T-helper 9 cell (primary cell): ENCODE data around the gene LRRC66.

ENCODE experiments used
- DNase-seq: peaks from one replicate; pipeline ENCODE4 v3.0.0-alpha.2; 2020

Gene LRRC66

GRCh38 chr4:52006887-52007286 is 13.3 kb downstream of the LRRC66 start:
- no peak for DNase-seq

- no peak for DNase-seq
Observed at GRCh38 chr4:52005604-52006273, 14.4 kb downstream of the LRRC66 start.

GRCh38 chr4:52004414-52004813 is 15.7 kb downstream of the LRRC66 start:
- no peak for DNase-seq

GRCh38 chr4:52001616-52002015 is 18.5 kb downstream of the LRRC66 start:
- no peak for DNase-seq

DNA sequence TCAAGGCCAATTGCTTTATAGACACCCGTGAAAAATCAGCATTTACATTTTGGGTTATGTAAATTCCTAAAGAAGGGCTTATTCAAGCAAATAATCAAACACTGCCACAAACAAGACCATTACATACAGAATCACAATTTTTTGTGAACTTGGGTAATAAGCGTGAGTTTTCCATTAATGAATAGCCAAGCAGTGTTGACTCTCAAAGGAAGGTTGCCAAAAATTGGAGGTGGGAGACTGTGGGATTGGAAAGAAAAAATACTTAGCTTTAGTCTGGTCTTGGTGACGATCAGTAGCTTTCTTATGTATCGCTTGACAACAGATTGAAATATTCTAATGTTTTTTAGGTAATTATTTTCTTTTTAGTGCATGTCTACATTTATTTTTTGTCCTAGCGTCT is 20.9 kb downstream of the LRRC66 start:
- no peak for DNase-seq

- no peak for DNase-seq
Observed at GRCh38 chr4:51998837-51999236, 21.3 kb downstream of the LRRC66 start.

DNA sequence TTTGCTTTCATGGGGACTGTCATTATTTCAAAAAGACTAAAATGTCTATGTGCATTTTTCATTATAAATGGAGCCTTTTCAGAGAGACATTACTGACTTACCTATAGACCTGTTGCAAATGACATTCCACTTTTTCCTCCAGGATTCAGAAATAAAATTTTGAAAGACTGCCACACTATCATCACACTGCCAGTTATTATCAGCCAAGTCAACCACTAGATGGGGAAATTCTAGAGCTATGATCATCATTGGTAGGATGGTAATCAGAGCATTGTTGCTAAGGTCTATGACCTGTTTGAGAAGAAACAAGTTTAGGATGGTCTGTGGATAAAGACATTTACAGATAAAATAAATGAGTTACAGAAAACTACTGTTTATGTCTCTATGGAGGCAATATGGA is 22.5 kb downstream of the LRRC66 start:
- DNase-seq, result no peak

DNA sequence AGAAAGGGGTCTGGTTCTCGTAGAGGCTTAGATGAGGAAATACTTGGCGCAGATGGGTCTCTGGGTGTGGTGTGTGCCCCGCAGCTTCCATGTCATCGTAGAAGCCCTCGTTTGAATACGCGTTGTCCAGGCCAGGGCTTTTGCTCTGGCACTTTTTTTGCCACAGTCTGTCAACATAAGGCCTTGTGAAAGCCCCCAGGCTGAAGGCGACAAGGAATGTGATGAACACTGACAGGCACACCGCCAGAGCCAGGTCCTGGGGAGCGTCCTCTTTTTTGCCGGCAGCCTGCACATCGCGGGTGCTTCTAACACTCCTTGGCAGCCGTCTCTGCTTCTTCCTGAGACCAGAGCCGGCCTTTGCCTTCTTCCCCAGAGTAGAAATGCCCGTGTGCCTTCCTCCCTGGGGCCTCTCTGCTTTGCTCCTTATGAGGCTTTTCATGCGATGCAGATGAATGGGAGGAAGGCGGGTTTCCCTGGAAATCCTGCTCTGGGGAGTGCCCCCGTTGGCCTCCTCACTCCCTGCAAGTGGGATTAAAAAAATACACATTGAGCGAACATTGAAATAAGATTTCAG is 24.4 kb downstream of the LRRC66 start:
- DNase-seq, result no peak

GRCh38 chr4:51965862-51966261 is 54.3 kb downstream of the LRRC66 start:
- DNase-seq, result no peak

- DNase-seq, result no peak
Observed at GRCh38 chr4:51963841-51964517, 56.2 kb downstream of the LRRC66 start.

DNA sequence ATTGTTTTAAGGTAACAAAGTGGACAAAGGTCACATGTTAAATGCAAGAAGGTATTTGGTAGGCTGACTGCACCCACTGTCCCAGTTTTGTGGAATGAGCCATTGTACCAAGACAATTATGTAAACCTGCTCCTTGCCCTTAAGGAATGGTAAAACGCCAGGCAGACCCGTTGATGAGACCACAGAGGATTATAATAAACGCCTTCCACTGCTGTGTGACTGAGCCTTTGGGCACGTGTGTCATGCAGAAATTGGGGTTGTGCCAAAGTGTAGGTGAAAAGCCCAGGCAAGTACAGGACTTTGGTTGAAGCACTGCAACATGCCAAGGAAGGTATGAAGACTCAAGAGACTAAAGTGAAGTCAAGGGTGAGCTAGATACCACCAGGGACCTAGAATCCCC is 59.7 kb downstream of the LRRC66 start:
- no peak for DNase-seq

- DNase-seq, result no peak
Observed at GRCh38 chr4:51958199-51958968, 61.8 kb downstream of the LRRC66 start.
